WI38 (cell line): ENCODE data around the gene ALDH2.

Experiments used
- H3K4me3 ChIP-seq: 2 replicates; pipeline ENCODE4 v1.5.1; 2011; ENCODE audit warnings: low read depth, mild to moderate bottlenecking, control low read depth, low read length
- TF ChIP-seq, protein P1 (sequence below): IDR thresholded peaks from 2 replicates; pipeline ENCODE4 v1.5.1; 2012; ENCODE audit warnings: low read depth, mild to moderate bottlenecking, control low read depth, low read length

The ALDH2 gene

DNA sequence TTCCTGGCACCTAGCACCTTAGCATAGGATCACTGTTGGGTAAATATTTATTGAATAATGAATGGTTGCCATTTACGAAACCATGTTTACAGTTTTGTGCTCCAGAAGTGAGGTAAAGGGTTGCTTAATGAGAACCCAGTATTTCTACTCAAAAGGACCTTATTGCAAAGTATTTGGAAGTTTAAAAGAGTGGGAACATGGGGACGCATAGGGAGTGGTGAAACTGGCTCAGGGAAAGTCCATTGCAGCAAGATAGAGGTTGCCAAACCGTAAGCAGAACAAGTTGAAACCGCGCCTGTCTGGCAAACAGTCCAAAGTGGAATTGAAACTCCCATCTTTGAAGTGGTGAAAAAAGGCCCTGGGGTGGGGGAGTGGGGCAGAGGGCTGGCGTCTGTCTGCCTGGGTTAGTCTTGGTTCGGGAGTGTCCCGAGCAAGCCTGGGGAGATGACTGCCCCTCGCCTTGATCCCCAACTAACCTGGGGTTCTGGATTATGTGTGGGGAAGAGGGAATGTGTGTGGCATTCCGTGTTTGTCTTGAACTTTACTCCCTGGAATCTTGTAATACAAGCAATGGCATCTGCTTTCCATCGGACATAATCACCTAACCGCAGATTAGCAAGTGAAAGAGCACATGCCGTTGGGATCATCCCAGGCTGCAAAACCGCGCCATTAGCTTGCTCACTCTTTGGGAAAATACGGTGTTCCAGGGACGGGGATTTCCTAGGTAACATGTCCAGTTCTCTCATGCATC is 7.2 kb downstream of the ALDH2 start:
- TF ChIP-seq, protein P1, sequence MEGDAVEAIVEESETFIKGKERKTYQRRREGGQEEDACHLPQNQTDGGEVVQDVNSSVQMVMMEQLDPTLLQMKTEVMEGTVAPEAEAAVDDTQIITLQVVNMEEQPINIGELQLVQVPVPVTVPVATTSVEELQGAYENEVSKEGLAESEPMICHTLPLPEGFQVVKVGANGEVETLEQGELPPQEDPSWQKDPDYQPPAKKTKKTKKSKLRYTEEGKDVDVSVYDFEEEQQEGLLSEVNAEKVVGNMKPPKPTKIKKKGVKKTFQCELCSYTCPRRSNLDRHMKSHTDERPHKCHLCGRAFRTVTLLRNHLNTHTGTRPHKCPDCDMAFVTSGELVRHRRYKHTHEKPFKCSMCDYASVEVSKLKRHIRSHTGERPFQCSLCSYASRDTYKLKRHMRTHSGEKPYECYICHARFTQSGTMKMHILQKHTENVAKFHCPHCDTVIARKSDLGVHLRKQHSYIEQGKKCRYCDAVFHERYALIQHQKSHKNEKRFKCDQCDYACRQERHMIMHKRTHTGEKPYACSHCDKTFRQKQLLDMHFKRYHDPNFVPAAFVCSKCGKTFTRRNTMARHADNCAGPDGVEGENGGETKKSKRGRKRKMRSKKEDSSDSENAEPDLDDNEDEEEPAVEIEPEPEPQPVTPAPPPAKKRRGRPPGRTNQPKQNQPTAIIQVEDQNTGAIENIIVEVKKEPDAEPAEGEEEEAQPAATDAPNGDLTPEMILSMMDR: no peak
- H3K4me3 ChIP-seq: peak overlapping the region; percentile 49

DNA sequence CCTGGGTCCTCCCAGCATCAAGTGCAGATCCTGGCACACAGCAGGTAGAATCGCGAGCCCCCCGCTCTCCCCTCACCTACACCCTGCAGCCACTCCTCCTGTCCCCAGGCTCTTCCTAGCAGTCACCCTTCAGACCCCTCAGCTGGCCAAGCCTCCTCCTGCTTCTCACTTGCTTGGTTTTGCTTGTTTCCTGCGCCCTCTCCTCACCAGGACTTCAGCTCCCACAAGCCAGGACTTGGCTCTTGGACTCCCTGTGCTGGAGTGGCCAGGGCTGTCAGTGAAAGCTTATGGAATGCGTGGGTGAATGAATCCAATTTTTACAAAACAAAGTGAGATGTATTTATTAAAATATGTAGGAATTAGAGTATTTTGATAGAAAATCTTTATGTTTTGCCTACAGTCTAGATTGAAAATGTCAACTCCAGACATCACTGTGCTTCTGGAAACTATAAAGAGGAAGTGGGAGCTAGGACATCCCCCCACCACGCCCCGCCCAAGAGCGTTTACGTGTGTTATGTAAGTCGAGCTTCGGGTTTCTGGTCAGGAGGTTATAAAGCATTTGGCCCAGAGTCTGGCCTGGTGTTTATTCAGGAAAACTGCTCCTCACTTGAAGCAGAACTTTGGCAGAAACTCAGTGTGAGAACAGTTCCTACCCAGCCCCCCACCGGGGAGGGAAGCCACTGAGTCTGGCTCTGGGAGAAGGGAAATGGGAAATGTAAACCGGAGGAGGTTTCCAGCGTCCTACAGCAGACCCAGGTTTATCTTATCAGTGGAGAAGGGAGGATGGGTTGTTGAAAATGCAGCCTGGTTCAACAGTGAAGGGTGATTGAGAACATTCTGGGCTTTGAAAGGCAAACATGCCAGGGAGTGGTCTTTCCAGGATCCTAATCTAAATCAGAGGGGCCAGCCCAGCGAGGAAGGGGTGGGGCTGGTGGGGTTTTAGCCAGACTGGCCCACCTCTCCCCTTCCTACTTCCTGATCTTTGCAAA is 8.8 kb downstream of the ALDH2 start:
- TF ChIP-seq, protein P1: no peak
- H3K4me3 ChIP-seq: peak overlapping the region; percentile 33; the same call in 1 of the 2 replicates

DNA sequence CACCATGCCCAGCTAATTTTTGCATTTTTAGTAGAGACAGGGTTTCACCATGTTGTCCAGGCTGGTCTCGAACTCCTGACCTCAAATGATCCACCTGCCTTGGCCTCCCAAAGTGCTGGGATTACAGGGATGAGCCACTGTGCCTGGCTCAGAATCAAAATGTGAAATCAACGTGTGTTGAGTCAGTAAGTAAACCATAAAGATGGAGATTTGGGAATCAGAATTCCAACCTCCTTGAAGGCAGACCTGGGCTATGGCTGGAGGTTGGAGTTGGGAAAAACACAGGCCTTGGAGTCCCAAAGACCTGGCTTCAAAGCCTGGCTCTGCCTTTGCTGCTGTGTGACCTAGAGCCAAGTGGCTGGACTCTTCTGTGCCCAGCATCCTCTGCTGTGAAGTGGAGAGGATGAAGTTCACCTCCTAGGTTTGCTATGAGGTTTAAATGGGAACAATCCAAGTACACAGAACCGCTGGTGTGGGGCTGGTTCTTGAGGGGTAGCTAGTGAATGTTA is 10.2 kb downstream of the ALDH2 start:
- no peak overlapping the region for H3K4me3 ChIP-seq
- TF ChIP-seq, protein P1: no peak

DNA sequence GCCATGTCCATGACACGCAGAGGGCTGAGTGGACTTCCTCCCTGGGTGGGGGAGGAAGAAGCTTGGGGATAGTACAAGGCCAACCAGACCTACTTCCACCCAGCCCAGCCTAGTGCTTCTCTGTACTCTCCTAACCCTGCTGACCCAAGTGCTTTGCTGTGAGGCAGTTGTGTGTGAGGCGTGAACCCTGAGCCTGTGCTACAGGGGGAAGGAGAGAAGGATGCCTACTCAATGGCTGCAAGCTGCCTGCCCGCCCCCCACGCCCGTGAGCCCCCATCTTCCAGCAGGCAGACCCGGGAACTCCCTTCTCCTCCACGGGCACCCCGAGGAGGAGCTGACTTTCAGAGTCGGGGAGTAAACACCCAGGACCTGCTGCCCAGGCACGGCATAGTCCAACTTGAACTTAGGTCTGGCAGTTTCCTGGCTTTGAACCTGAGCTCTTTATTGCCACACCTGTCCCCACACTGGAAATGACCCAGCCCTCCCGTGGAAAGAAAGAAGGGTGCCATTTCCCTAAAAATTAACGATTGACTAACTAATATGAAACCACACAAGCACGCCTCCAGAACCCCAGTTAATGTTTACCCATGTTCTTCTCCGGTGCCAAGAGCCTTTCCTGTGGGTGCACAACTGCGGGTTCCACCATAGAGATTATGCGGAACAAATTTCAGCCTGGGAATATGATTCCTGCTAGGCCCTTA is 10.8 kb downstream of the ALDH2 start:
- TF ChIP-seq, protein P1: no peak
- no peak overlapping the region for H3K4me3 ChIP-seq

DNA sequence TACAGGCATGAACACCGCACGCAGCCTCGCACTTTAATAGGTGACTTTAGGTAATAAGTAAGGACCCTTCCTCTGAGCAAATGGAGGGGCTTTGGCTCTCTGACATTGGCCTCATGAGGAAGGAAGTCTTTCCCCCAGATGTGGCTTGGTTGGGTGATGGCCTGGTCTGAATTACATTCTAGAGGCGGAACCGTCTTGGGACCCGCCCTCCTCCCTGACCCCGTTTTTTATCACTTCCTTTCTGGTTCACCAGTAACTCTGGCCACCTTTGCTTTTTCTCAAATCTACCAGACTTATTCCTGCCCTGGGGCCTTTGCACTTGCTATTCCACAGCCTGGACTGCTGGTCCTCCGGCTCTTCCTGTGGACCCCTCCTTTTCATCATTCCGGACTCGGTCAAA is 13.4 kb downstream of the ALDH2 start:
- TF ChIP-seq, protein P1: no peak
- no peak overlapping the region for H3K4me3 ChIP-seq

DNA sequence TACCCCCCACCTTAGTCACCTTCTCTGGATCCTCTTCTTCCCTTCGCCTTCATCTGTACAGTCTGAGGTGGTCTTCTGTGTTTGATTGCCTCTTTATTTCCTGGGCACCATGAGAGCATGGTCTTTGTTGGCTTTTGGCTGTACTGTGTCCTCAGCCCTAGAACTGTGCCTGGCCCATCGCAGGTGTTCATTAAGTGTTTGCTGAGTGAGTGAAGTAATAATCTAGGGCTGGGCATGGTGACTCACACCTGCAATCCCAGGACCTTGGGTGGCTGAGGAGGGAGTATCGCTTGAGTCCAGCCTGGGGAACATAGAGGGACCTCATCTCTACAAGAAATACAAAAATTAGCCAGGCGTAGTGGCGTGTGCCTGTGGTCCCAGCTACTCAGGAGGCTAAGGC is 13.9 kb downstream of the ALDH2 start:
- TF ChIP-seq, protein P1: no peak
- no peak overlapping the region for H3K4me3 ChIP-seq
